IMR-90 (cell line): ENCODE data around the gene GLTPD2. TPM values are rescaled to one million over a fixed set of nuclear protein-coding genes. Genes with fewer than 3 reads are reported as not detected.
A peak's percentile ranks its signal among the peaks of the same experiment; 100 is the strongest.

Source experiments
- ATAC-seq: fragments of 200-7000 bp; cut with Tn5 transposase; 2 replicates; pipeline ENCODE4 v1.9.1; 2020; ENCODE audit warnings: low read depth, mild to moderate bottlenecking, moderate library complexity
- BruUV-seq: library from RNA; stranded (reverse); fragments of 400-500 nt; replicated peaks from 2 replicates; lab custom pipeline; 2021; lab: Mats Ljungman, UMichigan
- CTCF ChIA-PET: fragments of 300-600 bp; formaldehyde crosslinking; extraction: SDS; loops from one replicate; lab custom pipeline; 2021; ENCODE audit warnings: antibody characterized with exemption; lab: Yijun Ruan, JAX
- POLR2A ChIA-PET: fragments of 300-600 bp; sonication (Branson Sonifier 250); formaldehyde crosslinking; loops from one replicate; lab custom pipeline; 2022; ENCODE audit warnings: antibody characterized with exemption; ENCODE audit not compliant: unreplicated experiment; lab: Charles Lee
- DNase-seq: peaks from one replicate; pipeline ENCODE4 v3.0.0; 2013
- H2AFZ ChIP-seq: replicated peaks from 2 replicates; pipeline ENCODE3; 2013; ENCODE audit warnings: low read length, mild to moderate bottlenecking; ENCODE audit not compliant: poor library complexity
- H2AK5ac ChIP-seq: 2 replicates; pipeline ENCODE4 v1.6.1; 2013; ENCODE audit warnings: low read depth, low read length, inconsistent platforms
- H2AK9ac ChIP-seq: replicated peaks from 2 replicates; pipeline ENCODE3; 2013; ENCODE audit warnings: mild to moderate bottlenecking, low read depth, low read length, moderate library complexity; ENCODE audit not compliant: poor library complexity
- H2BK120ac ChIP-seq: 2 replicates; pipeline ENCODE4 v1.6.1; 2013; ENCODE audit warnings: low read depth, low read length, inconsistent platforms
- H2BK15ac ChIP-seq: 3 replicates; pipeline ENCODE4 v1.6.1; 2013; ENCODE audit warnings: low read depth, low read length, inconsistent platforms
- H2BK20ac ChIP-seq: 2 replicates; pipeline ENCODE4 v1.6.1; 2013; ENCODE audit warnings: low read depth, mild to moderate bottlenecking, inconsistent platforms, low read length, moderate library complexity
- H2BK5ac ChIP-seq: 2 replicates; pipeline ENCODE4 v1.6.1; 2013; ENCODE audit warnings: mild to moderate bottlenecking, low read depth, low read length, inconsistent platforms; ENCODE audit not compliant: poor library complexity, severe bottlenecking
- H3K14ac ChIP-seq: replicated peaks from 2 replicates; pipeline ENCODE4 v1.6.1; 2013; ENCODE audit warnings: low read depth, low read length, inconsistent platforms
- H3K18ac ChIP-seq: 2 replicates; pipeline ENCODE4 v1.6.1; 2013; ENCODE audit warnings: low read depth, low read length, control low read depth
- H3K23ac ChIP-seq: 2 replicates; pipeline ENCODE4 v1.6.1; 2013; ENCODE audit warnings: low read depth, low read length, inconsistent platforms
- H3K27ac ChIP-seq: 2 replicates; pipeline ENCODE4 v1.5.1; 2013; ENCODE audit warnings: mild to moderate bottlenecking, control low read depth, low read length; ENCODE audit not compliant: insufficient read depth
- H3K27me3 ChIP-seq: 2 replicates; pipeline ENCODE4 v1.6.1; 2013; ENCODE audit warnings: low read length; ENCODE audit not compliant: control insufficient read depth, insufficient read depth
- H3K36me3 ChIP-seq: 2 replicates; pipeline ENCODE4 v1.6.1; 2013; ENCODE audit warnings: low read length, mixed read lengths; ENCODE audit not compliant: control insufficient read depth, insufficient read depth
- H3K4ac ChIP-seq: 2 replicates; pipeline ENCODE4 v1.6.1; 2013; ENCODE audit warnings: low read depth, low read length, inconsistent platforms
- H3K4me1 ChIP-seq: 2 replicates; pipeline ENCODE4 v1.6.1; 2013; ENCODE audit warnings: low read length, mixed read lengths; ENCODE audit not compliant: control insufficient read depth, insufficient read depth
- H3K4me2 ChIP-seq: 2 replicates; pipeline ENCODE4 v1.6.1; 2013; ENCODE audit warnings: low read depth, mild to moderate bottlenecking, control low read depth, low read length, moderate library complexity
- H3K4me3 ChIP-seq: 2 replicates; pipeline ENCODE4 v1.5.1; 2013; ENCODE audit warnings: low read depth, mild to moderate bottlenecking, control low read depth, low read length, moderate library complexity; ENCODE audit not compliant: insufficient read depth
- H3K56ac ChIP-seq: 2 replicates; pipeline ENCODE4 v1.6.1; 2013; ENCODE audit warnings: low read length, inconsistent platforms; ENCODE audit not compliant: insufficient read depth; ENCODE audit errors: extremely low read depth
- H3K79me1 ChIP-seq, 2 experiments: 2 replicates each; pipeline ENCODE4 v1.6.1; 2013; ENCODE audit warnings: low read length in 2 of 2, inconsistent platforms in 1 of 2, low read depth in 1 of 2
- H3K9ac ChIP-seq: 2 replicates; pipeline ENCODE4 v1.6.1; 2013; ENCODE audit warnings: low read depth, low read length, control low read depth
- H3K9me1 ChIP-seq: 2 replicates; pipeline ENCODE4 v1.6.1; 2013; ENCODE audit warnings: low read length, inconsistent platforms; ENCODE audit not compliant: insufficient read depth
- H3K9me3 ChIP-seq: 2 replicates; pipeline ENCODE4 v1.6.1; 2013; ENCODE audit warnings: low read length; ENCODE audit not compliant: control insufficient read depth, insufficient read depth
- H4K20me1 ChIP-seq: 2 replicates; pipeline ENCODE4 v1.6.1; 2013; ENCODE audit warnings: low read length, inconsistent platforms; ENCODE audit not compliant: insufficient read depth
- H4K5ac ChIP-seq: 2 replicates; pipeline ENCODE4 v1.6.1; 2013; ENCODE audit warnings: mild to moderate bottlenecking, low read depth, low read length, control low read depth
- H4K8ac ChIP-seq, 2 experiments: 2 replicates each; pipeline ENCODE4 v1.6.1; 2013; ENCODE audit warnings: low read depth in 2 of 2, low read length in 2 of 2, control low read depth in 1 of 2, inconsistent platforms in 1 of 2
- H4K91ac ChIP-seq: 2 replicates; pipeline ENCODE4 v1.6.1; 2013; ENCODE audit warnings: low read depth, low read length, inconsistent platforms; ENCODE audit not compliant: insufficient read depth
- CEBPB ChIP-seq: IDR thresholded peaks from 2 replicates; pipeline ENCODE4 v1.6.1; 2012; ENCODE audit warnings: low read depth, low read length, improper control_type of control experiment
- CTCF ChIP-seq: conservative IDR thresholded peaks from 2 replicates; pipeline ENCODE4 v1.5.1; 2012; ENCODE audit warnings: mild to moderate bottlenecking, low read depth, low read length, improper control_type of control experiment
- ELK1 ChIP-seq: fragments of 150-350 bp; IDR thresholded peaks from 2 replicates; pipeline ENCODE4 v1.6.1; 2016; ENCODE audit warnings: low read depth, mild to moderate bottlenecking, low read length, moderate library complexity, borderline replicate concordance
- FOS ChIP-seq: fragments of 150-350 bp; IDR thresholded peaks from 2 replicates; pipeline ENCODE4 v1.6.1; 2016; ENCODE audit warnings: low read depth, low read length
- MAFK ChIP-seq: IDR thresholded peaks from 2 replicates; pipeline ENCODE4 v1.6.1; 2012; ENCODE audit warnings: low read depth, low read length, improper control_type of control experiment
- MAZ ChIP-seq: IDR thresholded peaks from 2 replicates; pipeline ENCODE4 v1.6.1; 2012; ENCODE audit warnings: low read depth, mild to moderate bottlenecking, low read length, improper control_type of control experiment, moderate library complexity, borderline replicate concordance
- MXI1 ChIP-seq: IDR thresholded peaks from 2 replicates; pipeline ENCODE4 v1.6.1; 2012; ENCODE audit warnings: low read depth, mild to moderate bottlenecking, low read length, moderate library complexity, borderline replicate concordance
- NFE2L2 ChIP-seq: fragments of 150-350 bp; IDR thresholded peaks from 2 replicates; pipeline ENCODE4 v1.6.1; 2016; ENCODE audit warnings: low read depth, mild to moderate bottlenecking, low read length
- POLR2A ChIP-seq: IDR thresholded peaks from 2 replicates; pipeline ENCODE4 v1.6.1; 2012; ENCODE audit warnings: mild to moderate bottlenecking, low read depth, low read length
- RCOR1 ChIP-seq: IDR thresholded peaks from 2 replicates; pipeline ENCODE4 v1.6.1; 2012; ENCODE audit warnings: mild to moderate bottlenecking, low read length, improper control_type of control experiment; ENCODE audit not compliant: insufficient replicate concordance
- RFX5 ChIP-seq: IDR thresholded peaks from 2 replicates; pipeline ENCODE4 v1.8.0; 2012; ENCODE audit warnings: low read depth, mild to moderate bottlenecking, low read length, moderate library complexity
- SMC3 ChIP-seq: fragments of 150-350 bp; IDR thresholded peaks from 2 replicates; pipeline ENCODE4 v1.6.1; 2016; ENCODE audit warnings: low read depth, mild to moderate bottlenecking, antibody characterized with exemption, low read length, moderate library complexity
- USF2 ChIP-seq: fragments of 150-350 bp; IDR thresholded peaks from 2 replicates; pipeline ENCODE4 v1.6.1; 2017; ENCODE audit warnings: mild to moderate bottlenecking, antibody characterized with exemption, low read length, low read depth
- WGBS, 2 experiments: methylation state at CpG; one replicate each; pipeline versions ENCODE4 v1.1.5 to v1.1.7; 2013; ENCODE audit warnings: missing lambda C conversion rate in 2 of 2; ENCODE audit not compliant: insufficient read length in 1 of 2; ENCODE audit errors: extremely low coverage in 2 of 2; 5-methylcytosine and 5-hydroxymethylcytosine counted together
- dilution Hi-C: fragments of 300-500 bp; cut with HindIII; formaldehyde crosslinking; loops from one replicate; pipeline ENCODE4 v1.14.3; 2018; ENCODE audit warnings: low sequenced_read_pairs; ENCODE audit not compliant: unreplicated experiment
- in situ Hi-C: fragments of 300-500 bp; cut with MboI; formaldehyde crosslinking; loops from 3 replicates; pipeline ENCODE4 v1.14.3; 2019; ENCODE audit warnings: low sequenced_read_pairs, inconsistent platforms, mixed read lengths
- intact Hi-C: fragments of 100-400 bp; cut with micrococcal nuclease; formaldehyde crosslinking; loops from 2 replicates; pipeline ENCODE4 v1.10.0; 2022
- polyA plus RNA-seq, 3 experiments: library from polyadenylated mRNA; depleted of rRNA; stranded (reverse); fragments of >200 nt; gene quantifications; 2 replicates each; pipeline ENCODE4 v1.2.3, GENCODE V29; 2012; ENCODE audit warnings: low replicate concordance in 1 of 3
- total RNA-seq: library from RNA; depleted of rRNA; stranded (reverse); fragments of >200 nt; gene quantifications from 2 replicates; pipeline ENCODE4 v1.2.3, GENCODE V29; 2012

Gene GLTPD2
- total and polyA plus RNA-seq, 2 of the 4 experiments (the other 2 are of a cell fraction), result not detected

- no peak overlapping the region for H3K14ac ChIP-seq
- BruUV-seq, result no TSS peak
- ATAC-seq (no peak), DNase-seq (no peak)
- H2BK20ac ChIP-seq, result no peak overlapping the region
- no peak overlapping the region for H3K18ac ChIP-seq
- no peak overlapping the region for H2BK15ac ChIP-seq
- no peak overlapping the region for H2BK5ac ChIP-seq
- H3K79me1 ChIP-seq, result no peaks in the 10 kb centered on the region
- in situ Hi-C loops (no loop called here), dilution Hi-C loops (no loop called here), intact Hi-C loops (no loop called here)
- peaks cover 8% of the 10 kb centered on the region; the same call in 1 of the 2 replicates for H3K4me1 ChIP-seq
- no peak overlapping the region for H3K4me3 ChIP-seq
- no peak for TF ChIP-seq RCOR1
- TF ChIP-seq MAFK, result no peak
- TF ChIP-seq MAZ, result no peak
- no peak for TF ChIP-seq ELK1
- TF ChIP-seq CTCF, result no peak
- no peak for TF ChIP-seq SMC3
- TF ChIP-seq FOS, result no peak
- TF ChIP-seq CEBPB, result no peak
- TF ChIP-seq MXI1, result no peak
- no peak for TF ChIP-seq NFE2L2
- no peak for TF ChIP-seq POLR2A
- no peak for TF ChIP-seq RFX5
- TF ChIP-seq USF2, result no peak
- H3K4ac ChIP-seq, result no peak overlapping the region
- no peaks in the 10 kb centered on the region for H3K36me3 ChIP-seq
- ChIA-PET CTCF (no interaction called here), POLR2A (no interaction called here)
- H3K9me1 ChIP-seq, result no peaks in the 10 kb centered on the region
- H4K5ac ChIP-seq, result no peak overlapping the region
- H4K8ac ChIP-seq, result no peak overlapping the region
- H3K9me3 ChIP-seq, result no peaks in the 10 kb centered on the region
- H3K9ac ChIP-seq, result no peak overlapping the region
- no peaks in the 10 kb centered on the region for H4K20me1 ChIP-seq
- no peak overlapping the region for H3K23ac ChIP-seq
- no CpG with 5 or more reads among the region's 10 CpGs for WGBS, 2 experiments
- no peak overlapping the region for H4K91ac ChIP-seq
- H2AK5ac ChIP-seq, result no peak overlapping the region
- H2BK120ac ChIP-seq, result no peak overlapping the region
- no peak overlapping the region for H3K27ac ChIP-seq
- H2AFZ ChIP-seq, result no peak overlapping the region
- H3K4me2 ChIP-seq, result no peak overlapping the region
- H3K27me3 ChIP-seq, result peaks cover 79% of the 10 kb centered on the region
- H3K56ac ChIP-seq, result no peak overlapping the region
- H2AK9ac ChIP-seq, result peak overlapping the region; percentile 42
These were observed 46.1 kb upstream of the GLTPD2 start for GRCh38 chr17:4742629-4743028.
